Trophoblast cell (in vitro differentiated cells and primary cell): ENCODE data around the gene THEMIS.

Experiments used
- DNase-seq, 2 donors: peaks; one replicate each; pipeline ENCODE4 v3.0.0-alpha.2; 2016
- H2AFZ ChIP-seq: 2 replicates; pipeline ENCODE4 v1.6.1; 2013; ENCODE audit warnings: low read length, moderate library complexity, mild to moderate bottlenecking; ENCODE audit not compliant: insufficient read depth, poor library complexity
- H2AK5ac ChIP-seq: 2 replicates; pipeline ENCODE4 v1.6.1; 2013; ENCODE audit warnings: mild to moderate bottlenecking, low read length
- H2BK120ac ChIP-seq: 2 replicates; pipeline ENCODE4 v1.6.1; 2013; ENCODE audit warnings: low read length, mild to moderate bottlenecking, moderate library complexity; ENCODE audit not compliant: insufficient read depth, poor library complexity
- H2BK12ac ChIP-seq: 2 replicates; pipeline ENCODE4 v1.6.1; 2013; ENCODE audit warnings: mild to moderate bottlenecking, low read length, moderate library complexity
- H2BK5ac ChIP-seq: 2 replicates; pipeline ENCODE4 v1.6.1; 2013; ENCODE audit warnings: low read length, low read depth, moderate library complexity, mild to moderate bottlenecking; ENCODE audit not compliant: poor library complexity
- H3K14ac ChIP-seq: 2 replicates; pipeline ENCODE4 v1.6.1; 2013; ENCODE audit warnings: mild to moderate bottlenecking, low read length
- H3K18ac ChIP-seq: 2 replicates; pipeline ENCODE4 v1.6.1; 2013; ENCODE audit warnings: mild to moderate bottlenecking, low read length
- H3K23ac ChIP-seq: 2 replicates; pipeline ENCODE4 v1.6.1; 2013; ENCODE audit warnings: low read length
- H3K27ac ChIP-seq: 2 replicates; pipeline ENCODE4 v1.5.1; 2013; ENCODE audit warnings: low read depth, mild to moderate bottlenecking, inconsistent platforms, low read length, moderate library complexity
- H3K27me3 ChIP-seq: 2 replicates; pipeline ENCODE4 v1.6.1; 2013; ENCODE audit warnings: inconsistent platforms, mild to moderate bottlenecking, low read length, moderate library complexity; ENCODE audit not compliant: insufficient read depth
- H3K36me3 ChIP-seq, 2 experiments: 1 replicate in 1 of 2; 2 replicates in 1 of 2; pipeline ENCODE4 v1.6.1; 2013; ENCODE audit warnings: low read length in 2 of 2, mild to moderate bottlenecking in 2 of 2, moderate library complexity in 1 of 2; ENCODE audit not compliant: insufficient read depth in 2 of 2, control insufficient read depth in 1 of 2
- H3K4ac ChIP-seq: 2 replicates; pipeline ENCODE4 v1.6.1; 2013; ENCODE audit warnings: low read depth, mild to moderate bottlenecking, low read length, moderate library complexity
- H3K4me1 ChIP-seq, 2 experiments: 1 replicate in 1 of 2; 2 replicates in 1 of 2; pipeline ENCODE4 v1.6.1; 2013; ENCODE audit warnings: low read length in 2 of 2, mild to moderate bottlenecking in 2 of 2, moderate library complexity in 1 of 2; ENCODE audit not compliant: insufficient read depth in 2 of 2, control insufficient read depth in 1 of 2
- H3K4me2 ChIP-seq: 2 replicates; pipeline ENCODE4 v1.6.1; 2013; ENCODE audit warnings: inconsistent platforms, mild to moderate bottlenecking, low read length, moderate library complexity
- H3K4me3 ChIP-seq: 2 replicates; pipeline ENCODE4 v1.5.1; 2013; ENCODE audit warnings: mild to moderate bottlenecking, low read depth, low read length, inconsistent platforms
- H3K79me1 ChIP-seq: one replicate; pipeline ENCODE4 v1.6.1; 2013; ENCODE audit warnings: low read length
- H3K79me2 ChIP-seq: 2 replicates; pipeline ENCODE4 v1.6.1; 2013; ENCODE audit warnings: low read length, mild to moderate bottlenecking; ENCODE audit not compliant: control insufficient read depth, insufficient read depth, poor library complexity
- H3K9ac ChIP-seq: 2 replicates; pipeline ENCODE4 v1.6.1; 2013; ENCODE audit warnings: mild to moderate bottlenecking, low read length
- H3K9me3 ChIP-seq: 2 replicates; pipeline ENCODE4 v1.6.1; 2013; ENCODE audit warnings: low read depth, mild to moderate bottlenecking, control low read depth, inconsistent platforms, low read length; ENCODE audit not compliant: insufficient read depth
- H4K12ac ChIP-seq: 2 replicates; pipeline ENCODE4 v1.6.1; 2013; ENCODE audit warnings: low read depth, mild to moderate bottlenecking, low read length, moderate library complexity
- H4K8ac ChIP-seq: 2 replicates; pipeline ENCODE4 v1.6.1; 2013; ENCODE audit warnings: low read depth, mild to moderate bottlenecking, low read length, moderate library complexity
- H4K91ac ChIP-seq: one replicate; pipeline ENCODE4 v1.6.1; 2013; ENCODE audit warnings: low read depth, mild to moderate bottlenecking, low read length, moderate library complexity
- WGBS: extraction: QIAGEN DNeasy Blood & Tissue Kit; methylation state at CpG from one replicate; pipeline ENCODE4 v1.1.7; 2013; ENCODE audit warnings: missing lambda C conversion rate; ENCODE audit not compliant: insufficient read length, insufficient coverage; ENCODE audit errors: extremely low coverage; 5-methylcytosine and 5-hydroxymethylcytosine counted together

Gene THEMIS

DNA sequence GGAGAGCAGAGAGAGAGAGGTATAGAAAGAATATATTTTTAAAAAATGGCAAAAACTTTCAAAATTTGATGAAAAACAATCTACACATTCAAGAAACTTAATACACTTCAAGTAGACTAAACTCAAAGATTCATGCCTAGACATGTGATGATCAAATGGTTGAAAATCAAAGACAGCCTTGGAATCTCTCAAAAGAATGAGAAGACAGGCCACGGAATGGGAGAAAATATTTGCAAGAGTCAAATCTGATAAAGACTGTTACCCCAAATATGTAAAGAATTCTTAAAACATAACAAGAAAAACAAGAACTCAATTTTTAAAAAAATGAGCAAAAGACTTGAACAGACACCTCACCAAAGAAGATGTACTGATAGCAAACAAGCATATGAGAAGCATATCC is 49.7 kb downstream of the THEMIS start:
- Histone ChIP-seq H3K4ac (no peak overlapping the region), H4K91ac (no peak overlapping the region), H3K27ac (no peak overlapping the region), H3K14ac (no peak overlapping the region), H4K8ac (no peak overlapping the region), H2AFZ (no peak overlapping the region), H3K9ac (no peak overlapping the region), H2BK5ac (no peak overlapping the region), H3K9me3 (no peaks in the 10 kb centered on the region), H3K23ac (no peak overlapping the region), H2BK12ac (no peak overlapping the region), H3K79me1 (no peaks in the 10 kb centered on the region), H3K79me2 (no peaks in the 10 kb centered on the region), H4K12ac (no peak overlapping the region), H3K18ac (no peak overlapping the region), H3K4me2 (no peak overlapping the region), H3K36me3 (no peaks in the 10 kb centered on the region), H3K4me1 (no peaks in the 10 kb centered on the region), H2AK5ac (no peak overlapping the region), H3K4me3 (no peak overlapping the region), H2BK120ac (no peak overlapping the region), H3K27me3 (no peaks in the 10 kb centered on the region)
- DNase-seq, result no peak
- WGBS, result no CpG with 5 or more reads among the region's 1 CpG

DNA sequence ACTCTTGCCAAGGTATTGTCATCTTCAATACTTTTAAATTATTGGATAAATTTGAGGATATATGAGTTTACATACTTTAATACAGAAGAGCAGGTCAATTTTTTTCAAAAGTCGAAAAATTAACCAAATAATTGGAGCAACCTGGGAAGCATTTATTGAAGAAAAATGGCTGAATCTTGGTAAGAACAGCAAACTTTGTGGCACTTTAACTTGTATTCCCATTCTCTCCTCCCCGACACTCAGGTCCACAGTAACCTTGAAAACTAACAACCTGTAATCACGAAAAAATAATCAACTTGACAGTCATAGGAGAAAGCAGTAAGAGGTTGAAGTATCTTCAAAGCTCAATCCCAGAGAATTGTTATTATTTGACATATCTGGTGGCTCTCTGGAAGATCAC is 55.6 kb downstream of the THEMIS start:
- Histone ChIP-seq H2AFZ (no peak overlapping the region), H3K9me3 (no peaks in the 10 kb centered on the region), H3K9ac (no peak overlapping the region), H3K23ac (no peak overlapping the region), H3K4ac (no peak overlapping the region), H3K14ac (no peak overlapping the region), H3K27me3 (no peaks in the 10 kb centered on the region), H3K27ac (no peak overlapping the region), H2BK12ac (no peak overlapping the region), H2BK120ac (no peak overlapping the region), H3K4me1 (no peaks in the 10 kb centered on the region), H2BK5ac (no peak overlapping the region), H4K12ac (no peak overlapping the region), H3K4me3 (no peak overlapping the region), H3K36me3 (no peaks in the 10 kb centered on the region), H4K8ac (no peak overlapping the region), H3K79me1 (no peaks in the 10 kb centered on the region), H3K18ac (no peak overlapping the region), H3K79me2 (no peaks in the 10 kb centered on the region), H4K91ac (no peak overlapping the region), H3K4me2 (no peak overlapping the region), H2AK5ac (no peak overlapping the region)
- no peak for DNase-seq
- WGBS, result no CpG with 5 or more reads among the region's 3 CpGs

DNA sequence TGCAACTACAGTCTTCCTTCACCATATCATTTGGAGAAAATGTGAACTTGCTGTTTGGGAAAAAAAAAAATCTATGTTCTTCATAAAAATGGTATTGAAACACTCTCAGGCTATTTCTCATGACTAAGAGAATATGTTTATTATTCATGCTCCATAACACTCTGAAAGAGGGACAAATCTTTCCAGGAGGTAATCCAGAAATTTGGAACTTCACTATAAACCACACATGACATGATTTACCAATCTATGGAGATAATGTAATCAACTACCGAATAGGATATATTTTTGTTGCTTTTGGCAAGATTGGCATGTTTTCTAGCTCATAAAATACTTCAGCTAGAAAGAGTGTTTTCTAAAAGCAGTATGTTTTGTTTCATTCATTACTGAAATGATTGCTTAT is 56.3 kb downstream of the THEMIS start:
- Histone ChIP-seq H3K4ac (no peak overlapping the region), H3K36me3 (no peaks in the 10 kb centered on the region)

DNA sequence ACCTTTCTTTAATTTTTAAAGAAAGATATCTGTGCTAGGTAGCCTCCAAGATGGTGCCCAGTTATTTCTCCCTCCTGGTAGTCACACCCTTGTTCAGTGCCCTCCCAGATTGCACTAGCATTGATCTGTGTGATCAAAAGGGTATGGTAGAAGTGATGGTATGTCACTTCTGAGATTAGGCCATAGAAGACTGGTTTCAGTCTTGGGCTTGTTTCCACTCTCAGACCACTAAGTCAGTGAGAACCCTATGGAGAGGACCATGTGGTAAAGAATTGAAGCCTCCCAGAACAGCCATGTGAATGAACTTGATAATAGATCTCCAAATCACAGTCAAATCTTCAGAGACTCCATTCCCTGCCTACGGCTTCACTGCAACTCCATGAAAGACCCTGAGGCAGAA is 57.3 kb downstream of the THEMIS start:
- no peak overlapping the region for H2BK120ac ChIP-seq
- H3K79me2 ChIP-seq, result no peaks in the 10 kb centered on the region
- H4K12ac ChIP-seq, result no peak overlapping the region
- no CpG with 5 or more reads among the region's 1 CpG for WGBS
- no peak overlapping the region for H3K27ac ChIP-seq
- no peaks in the 10 kb centered on the region for H3K9me3 ChIP-seq
- no peak overlapping the region for H2AFZ ChIP-seq
- no peak overlapping the region for H2BK5ac ChIP-seq
- H3K18ac ChIP-seq, result no peak overlapping the region
- H4K91ac ChIP-seq, result no peak overlapping the region
- H3K36me3 ChIP-seq, result no peaks in the 10 kb centered on the region
- no peak overlapping the region for H3K9ac ChIP-seq
- H3K4me3 ChIP-seq, result no peak overlapping the region
- no peak overlapping the region for H3K14ac ChIP-seq
- no peak overlapping the region for H2AK5ac ChIP-seq
- H3K27me3 ChIP-seq, result no peaks in the 10 kb centered on the region
- no peak overlapping the region for H3K23ac ChIP-seq
- H2BK12ac ChIP-seq, result no peak overlapping the region
- no peak overlapping the region for H4K8ac ChIP-seq
- DNase-seq, result no peak
- H3K4ac ChIP-seq, result no peak overlapping the region
- H3K79me1 ChIP-seq, result no peaks in the 10 kb centered on the region
- H3K4me1 ChIP-seq, result no peaks in the 10 kb centered on the region
- no peak overlapping the region for H3K4me2 ChIP-seq

More for the DNA sequence above, 56.3 kb downstream of the THEMIS start:
- H3K14ac ChIP-seq, result no peak overlapping the region
- no peak overlapping the region for H2BK5ac ChIP-seq
- DNase-seq, result no peak
- no peak overlapping the region for H3K9ac ChIP-seq
- H2AFZ ChIP-seq, result no peak overlapping the region
- no peak overlapping the region for H4K91ac ChIP-seq
- H2AK5ac ChIP-seq, result no peak overlapping the region
- H3K4me1 ChIP-seq, result no peaks in the 10 kb centered on the region
- no peak overlapping the region for H3K18ac ChIP-seq
- no peaks in the 10 kb centered on the region for H3K79me1 ChIP-seq
- no peak overlapping the region for H3K23ac ChIP-seq
- no peak overlapping the region for H3K4me3 ChIP-seq
- no peak overlapping the region for H4K8ac ChIP-seq
- H3K27me3 ChIP-seq, result no peaks in the 10 kb centered on the region
- no peak overlapping the region for H3K27ac ChIP-seq
- H2BK12ac ChIP-seq, result no peak overlapping the region
- WGBS, result no CpG with 5 or more reads among the region's 1 CpG
- H4K12ac ChIP-seq, result no peak overlapping the region
- no peak overlapping the region for H3K4me2 ChIP-seq
- no peak overlapping the region for H2BK120ac ChIP-seq
- H3K9me3 ChIP-seq, result no peaks in the 10 kb centered on the region
- H3K79me2 ChIP-seq, result no peaks in the 10 kb centered on the region
